Measurements from ENCODE around the gene IRAK2.

Gene IRAK2

DNA sequence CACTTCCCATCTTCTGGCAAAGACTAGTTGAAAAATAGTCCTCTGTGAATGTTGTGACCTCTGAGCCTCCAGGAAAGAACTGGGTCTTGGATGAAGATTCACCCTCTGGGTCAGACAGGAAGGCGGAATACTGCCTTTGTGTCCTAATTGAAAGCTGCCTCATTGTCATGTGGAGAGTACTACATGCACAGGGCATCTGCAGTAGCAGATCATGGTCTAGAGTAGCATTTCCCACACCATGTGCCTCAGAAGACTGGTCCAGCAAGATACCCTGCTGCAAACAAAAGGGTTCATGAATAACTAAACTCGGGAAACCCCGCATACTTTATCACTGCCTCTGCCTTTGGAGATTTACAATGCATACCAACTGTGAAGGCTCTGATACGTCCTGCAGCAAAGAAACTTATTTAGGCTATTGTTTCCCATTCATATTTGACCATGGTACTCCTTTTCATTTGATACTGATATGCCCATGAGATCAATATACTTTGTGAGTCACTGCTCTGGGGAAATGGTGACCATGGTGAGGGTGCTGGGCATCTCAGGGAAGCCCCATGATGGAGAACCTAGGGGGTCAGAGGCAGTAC, 22.7 kb downstream of the IRAK2 start:
- no peaks in the 10 kb centered on the region for H3K4me1 ChIP-seq (ENCODE audit: insufficient read depth, low read length)
- no peaks in the 10 kb centered on the region for H3K79me2 ChIP-seq (ENCODE audit: insufficient read depth, low read length)
- DNase-seq, result no peak
- H3K27me3 ChIP-seq (ENCODE audit: insufficient read depth, low read length, poor library complexity), result no peaks in the 10 kb centered on the region
- H3K4me2 ChIP-seq (ENCODE audit: insufficient read depth, low read length), result no peak overlapping the region
- H3K9me3 ChIP-seq (ENCODE audit: insufficient read depth, low read length, severe bottlenecking), result no peaks in the 10 kb centered on the region
- no peaks in the 10 kb centered on the region for H3K36me3 ChIP-seq (ENCODE audit: insufficient read depth, low read length)
- no peak overlapping the region for H3K9ac ChIP-seq (ENCODE audit: low read depth, low read length)
- no peak for TF ChIP-seq EZH2 (IDR thresholded peaks at IDR 0.05; ENCODE audit: borderline replicate concordance, low read depth, low read length, severe bottlenecking)
- TF ChIP-seq, protein P1, sequence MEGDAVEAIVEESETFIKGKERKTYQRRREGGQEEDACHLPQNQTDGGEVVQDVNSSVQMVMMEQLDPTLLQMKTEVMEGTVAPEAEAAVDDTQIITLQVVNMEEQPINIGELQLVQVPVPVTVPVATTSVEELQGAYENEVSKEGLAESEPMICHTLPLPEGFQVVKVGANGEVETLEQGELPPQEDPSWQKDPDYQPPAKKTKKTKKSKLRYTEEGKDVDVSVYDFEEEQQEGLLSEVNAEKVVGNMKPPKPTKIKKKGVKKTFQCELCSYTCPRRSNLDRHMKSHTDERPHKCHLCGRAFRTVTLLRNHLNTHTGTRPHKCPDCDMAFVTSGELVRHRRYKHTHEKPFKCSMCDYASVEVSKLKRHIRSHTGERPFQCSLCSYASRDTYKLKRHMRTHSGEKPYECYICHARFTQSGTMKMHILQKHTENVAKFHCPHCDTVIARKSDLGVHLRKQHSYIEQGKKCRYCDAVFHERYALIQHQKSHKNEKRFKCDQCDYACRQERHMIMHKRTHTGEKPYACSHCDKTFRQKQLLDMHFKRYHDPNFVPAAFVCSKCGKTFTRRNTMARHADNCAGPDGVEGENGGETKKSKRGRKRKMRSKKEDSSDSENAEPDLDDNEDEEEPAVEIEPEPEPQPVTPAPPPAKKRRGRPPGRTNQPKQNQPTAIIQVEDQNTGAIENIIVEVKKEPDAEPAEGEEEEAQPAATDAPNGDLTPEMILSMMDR (IDR thresholded peaks at IDR 0.05; ENCODE audit: borderline replicate concordance, extremely low read depth, low read length, poor library complexity, severe bottlenecking), result no peak
- H3K27ac ChIP-seq (ENCODE audit: low read length), result no peak overlapping the region
- ATAC-seq (ENCODE audit: insufficient read depth, low read depth), result no peak
- no peaks in the 10 kb centered on the region for H4K20me1 ChIP-seq (ENCODE audit: insufficient read depth, low read length)
- no peak overlapping the region for H2AFZ ChIP-seq (ENCODE audit: low read depth, low read length)
- no peak overlapping the region for H3K4me3 ChIP-seq (ENCODE audit: low read depth in 1 of 2, low read length in 2 of 2)

DNA sequence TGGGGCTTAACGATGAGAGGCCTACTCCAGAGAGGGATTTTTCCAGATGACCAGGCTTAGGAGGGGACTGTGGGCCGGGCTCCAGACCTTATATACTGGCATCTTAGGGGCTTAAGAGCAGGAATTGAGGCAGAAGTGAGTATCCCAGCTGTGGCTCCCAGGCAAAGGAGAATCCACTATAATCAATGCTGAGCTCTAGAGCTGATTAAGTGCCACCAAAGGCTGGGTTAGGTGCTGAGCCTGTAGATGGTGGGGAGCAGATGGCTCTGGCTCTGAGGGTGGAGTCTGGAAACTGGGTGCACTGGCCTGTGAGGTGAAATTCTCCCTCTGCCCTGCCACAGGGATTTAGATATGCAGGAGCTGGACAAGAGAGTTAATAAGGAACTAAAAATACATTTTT, 23.2 kb downstream of the IRAK2 start:
- Histone ChIP-seq H2AFZ (ENCODE audit: low read depth, low read length) (no peak overlapping the region), H3K36me3 (ENCODE audit: insufficient read depth, low read length) (no peaks in the 10 kb centered on the region), H3K27ac (ENCODE audit: low read length) (no peak overlapping the region), H3K4me1 (ENCODE audit: insufficient read depth, low read length) (no peaks in the 10 kb centered on the region), H3K79me2 (ENCODE audit: insufficient read depth, low read length) (no peaks in the 10 kb centered on the region), H3K4me3 (ENCODE audit: low read depth in 1 of 2, low read length in 2 of 2) (no peak overlapping the region), H3K4me2 (ENCODE audit: insufficient read depth, low read length) (no peak overlapping the region), H3K9ac (ENCODE audit: low read depth, low read length) (no peak overlapping the region), H3K27me3 (ENCODE audit: insufficient read depth, low read length, poor library complexity) (no peaks in the 10 kb centered on the region), H3K9me3 (ENCODE audit: insufficient read depth, low read length, severe bottlenecking) (no peaks in the 10 kb centered on the region), H4K20me1 (ENCODE audit: insufficient read depth, low read length) (no peaks in the 10 kb centered on the region)
- ATAC-seq (ENCODE audit: insufficient read depth, low read depth) (no peak), DNase-seq (no peak)
- TF ChIP-seq EZH2 (IDR thresholded peaks at IDR 0.05; ENCODE audit: borderline replicate concordance, low read depth, low read length, severe bottlenecking), result no peak
- TF ChIP-seq, protein P1 (IDR thresholded peaks at IDR 0.05; ENCODE audit: borderline replicate concordance, extremely low read depth, low read length, poor library complexity, severe bottlenecking), result no peak

DNA sequence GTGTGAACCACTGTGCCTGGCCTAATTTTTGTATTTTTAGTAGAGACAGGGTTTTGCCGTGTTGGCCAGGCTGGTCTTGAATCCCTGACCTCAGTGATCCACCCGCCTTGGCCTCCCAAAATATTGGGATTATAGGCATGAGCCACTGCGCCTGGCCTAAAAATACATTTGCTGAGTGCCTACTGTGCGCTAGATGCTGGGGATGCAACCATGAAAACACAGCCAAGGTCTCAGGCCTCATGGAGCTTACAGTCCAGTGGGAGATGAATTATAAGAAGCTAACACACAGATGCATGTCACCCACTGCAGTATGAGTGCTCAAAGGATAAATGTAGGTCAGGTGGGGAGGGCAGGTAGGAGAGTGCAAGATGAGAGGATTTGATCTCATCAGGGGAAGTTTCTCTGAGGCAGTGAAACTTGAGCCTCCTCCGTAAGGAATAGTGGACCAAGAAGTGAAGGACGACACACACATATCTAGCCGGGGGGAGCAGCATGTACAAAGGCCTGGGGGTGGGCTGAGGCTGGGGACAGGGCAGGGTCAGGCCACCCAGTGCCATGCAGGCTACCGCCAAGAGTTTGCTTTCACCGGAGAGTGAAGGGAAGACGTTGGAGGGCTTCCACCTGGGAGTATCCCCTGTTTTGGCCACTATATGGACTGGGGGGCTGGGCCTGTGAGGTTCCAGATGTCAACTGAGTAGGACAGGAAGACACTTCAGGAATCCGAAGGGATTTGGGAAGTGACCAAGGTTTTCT, 24.3 kb downstream of the IRAK2 start:
- Histone ChIP-seq H3K36me3 (ENCODE audit: insufficient read depth, low read length) (no peaks in the 10 kb centered on the region), H3K79me2 (ENCODE audit: insufficient read depth, low read length) (no peaks in the 10 kb centered on the region), H3K4me3 (ENCODE audit: low read depth in 1 of 2, low read length in 2 of 2) (no peak overlapping the region), H2AFZ (ENCODE audit: low read depth, low read length) (no peak overlapping the region), H4K20me1 (ENCODE audit: insufficient read depth, low read length) (no peaks in the 10 kb centered on the region), H3K4me1 (ENCODE audit: insufficient read depth, low read length) (no peaks in the 10 kb centered on the region), H3K9ac (ENCODE audit: low read depth, low read length) (no peak overlapping the region), H3K4me2 (ENCODE audit: insufficient read depth, low read length) (no peak overlapping the region), H3K9me3 (ENCODE audit: insufficient read depth, low read length, severe bottlenecking) (no peaks in the 10 kb centered on the region), H3K27me3 (ENCODE audit: insufficient read depth, low read length, poor library complexity) (no peaks in the 10 kb centered on the region), H3K27ac (ENCODE audit: low read length) (no peak overlapping the region)
- no peak for ATAC-seq (ENCODE audit: insufficient read depth, low read depth)
- no peak for TF ChIP-seq EZH2 (IDR thresholded peaks at IDR 0.05; ENCODE audit: borderline replicate concordance, low read depth, low read length, severe bottlenecking)
- TF ChIP-seq, protein P1 (IDR thresholded peaks at IDR 0.05; ENCODE audit: borderline replicate concordance, extremely low read depth, low read length, poor library complexity, severe bottlenecking), result no peak
- no peak for DNase-seq

Measured in DND-41 (cell line).